SU-DHL-6 (cell line): Measurements from ENCODE around the gene ARFGEF2.

Source experiments
- H2AFZ ChIP-seq: fragments of 200-600 bp; sonication (generic); 2 replicates; pipeline ENCODE4 v1.6.1; 2014; ENCODE audit warnings: low read depth, mild to moderate bottlenecking, moderate library complexity, mixed read lengths, antibody characterized with exemption, low read length; ENCODE audit not compliant: severe bottlenecking
- H3F3A ChIP-seq: fragments of 200-600 bp; shearing (Covaris generic); 2 replicates; pipeline ENCODE4 v1.6.0; 2016; ENCODE audit warnings: antibody characterized with exemption, mild to moderate bottlenecking; ENCODE audit not compliant: insufficient read depth
- H3K27ac ChIP-seq: fragments of 200-600 bp; sonication (generic); 2 replicates; pipeline ENCODE4 v1.5.1; 2016; ENCODE audit warnings: low read depth, mild to moderate bottlenecking, low read length, moderate library complexity, mixed read lengths
- H3K27me3 ChIP-seq: fragments of 200-600 bp; sonication (generic), shearing (Covaris generic); 2 replicates; pipeline ENCODE4 v1.6.0; 2014; ENCODE audit warnings: mild to moderate bottlenecking, low read length
- H3K36me3 ChIP-seq: fragments of 200-600 bp; sonication (generic); 2 replicates; pipeline ENCODE4 v1.6.1; 2014; ENCODE audit warnings: mild to moderate bottlenecking, low read length, mixed read lengths
- H3K4me2 ChIP-seq: fragments of 300-600, 200-600 bp; shearing (Covaris generic), sonication (generic); 2 replicates; pipeline ENCODE4 v1.6.0; 2014; ENCODE audit warnings: low read length, low read depth, mild to moderate bottlenecking; ENCODE audit not compliant: poor library complexity, severe bottlenecking
- H3K4me3 ChIP-seq: fragments of 200-600 bp; sonication (generic); 2 replicates; pipeline ENCODE4 v1.5.1; 2014; ENCODE audit warnings: antibody characterized with exemption, low read length, mild to moderate bottlenecking, mixed read lengths; ENCODE audit not compliant: insufficient read depth, poor library complexity, severe bottlenecking
- H3K79me2 ChIP-seq: fragments of 200-600 bp; sonication (generic); 2 replicates; pipeline ENCODE4 v1.6.1; 2014; ENCODE audit warnings: mild to moderate bottlenecking, low read length, moderate library complexity; ENCODE audit not compliant: insufficient read depth
- H3K9ac ChIP-seq: fragments of 200-600 bp; sonication (generic); 2 replicates; pipeline ENCODE4 v1.7.0; 2014; ENCODE audit warnings: mild to moderate bottlenecking, low read length
- H3K9me2 ChIP-seq: fragments of 200-600 bp; sonication (generic); replicated peaks from 2 replicates; pipeline ENCODE4 v1.6.1; 2014; ENCODE audit warnings: low read length; ENCODE audit not compliant: insufficient read depth
- H3K9me3 ChIP-seq: fragments of 200-600 bp; sonication (generic); 2 replicates; pipeline ENCODE4 v1.6.1; 2014; ENCODE audit warnings: low read length, mixed read lengths; ENCODE audit not compliant: insufficient read depth
- H4K20me1 ChIP-seq: fragments of 200-600 bp; sonication (generic); 2 replicates; pipeline ENCODE4 v1.6.1; 2014; ENCODE audit warnings: low read depth, mild to moderate bottlenecking, antibody characterized with exemption, low read length, moderate library complexity, mixed read lengths
- CTCF ChIP-seq: fragments of 200-600 bp; sonication (generic); IDR thresholded peaks from one replicate; pipeline ENCODE4 v1.5.1; 2017; ENCODE audit warnings: antibody characterized with exemption, mild to moderate bottlenecking, low read length, moderate library complexity; ENCODE audit not compliant: insufficient read depth, poor library complexity, severe bottlenecking
- EZH2phosphoT487 ChIP-seq: fragments of 200-600 bp; sonication (generic), shearing (Covaris generic); conservative IDR thresholded peaks from 2 replicates; pipeline ENCODE4 v1.6.1; 2018; ENCODE audit warnings: mild to moderate bottlenecking, antibody characterized with exemption, low read length, moderate library complexity, mixed read lengths

ARFGEF2 gene

GRCh38 chr20:48912065-48912464 is 9.4 kb upstream of the ARFGEF2 start:
- no peak overlapping the region for H3K4me2 ChIP-seq
- H3K9me3 ChIP-seq, result no peaks in the 10 kb centered on the region
- no peaks in the 10 kb centered on the region for H3F3A ChIP-seq
- no peaks in the 10 kb centered on the region for H3K27me3 ChIP-seq
- TF ChIP-seq EZH2phosphoT487 (no peak), CTCF (no peak)
- no peaks in the 10 kb centered on the region for H3K79me2 ChIP-seq
- no peaks in the 10 kb centered on the region for H3K9me2 ChIP-seq
- H2AFZ ChIP-seq, result no peak overlapping the region
- H3K4me3 ChIP-seq, result no peak overlapping the region
- H3K27ac ChIP-seq, result no peak overlapping the region
- H3K36me3 ChIP-seq, result no peaks in the 10 kb centered on the region
- no peak overlapping the region for H3K9ac ChIP-seq
- no peaks in the 10 kb centered on the region for H4K20me1 ChIP-seq

GRCh38 chr20:48916699-48917098 is 4.8 kb upstream of the ARFGEF2 start:
- no peak overlapping the region for H2AFZ ChIP-seq
- H3K9me2 ChIP-seq, result no peaks in the 10 kb centered on the region
- H3K4me2 ChIP-seq, result no peak overlapping the region
- no peak overlapping the region for H3K4me3 ChIP-seq
- TF ChIP-seq EZH2phosphoT487, result no peak
- TF ChIP-seq CTCF, result no peak
- no peaks in the 10 kb centered on the region for H3K36me3 ChIP-seq
- H3K9ac ChIP-seq, result no peak overlapping the region
- H3K79me2 ChIP-seq, result no peaks in the 10 kb centered on the region
- no peaks in the 10 kb centered on the region for H3K9me3 ChIP-seq
- H4K20me1 ChIP-seq, result no peaks in the 10 kb centered on the region
- no peaks in the 10 kb centered on the region for H3F3A ChIP-seq
- H3K27ac ChIP-seq, result no peak overlapping the region
- no peaks in the 10 kb centered on the region for H3K27me3 ChIP-seq

- no peak for TF ChIP-seq CTCF
- no peaks in the 10 kb centered on the region for H4K20me1 ChIP-seq
- peaks cover 26% of the 10 kb centered on the region for H3K79me2 ChIP-seq
- no peak overlapping the region for H3K27ac ChIP-seq
- H3K9me2 ChIP-seq, result no peaks in the 10 kb centered on the region
- H3K9me3 ChIP-seq, result no peaks in the 10 kb centered on the region
- no peak overlapping the region for H2AFZ ChIP-seq
- H3K4me3 ChIP-seq, result no peak overlapping the region
- no peaks in the 10 kb centered on the region for H3K36me3 ChIP-seq
- no peak overlapping the region for H3K9ac ChIP-seq
- H3K4me2 ChIP-seq, result no peak overlapping the region
- H3K27me3 ChIP-seq, result no peaks in the 10 kb centered on the region
- peaks cover 9% of the 10 kb centered on the region for H3F3A ChIP-seq
Observed at GRCh38 chr20:48919336-48919881, 2.1 kb upstream of the ARFGEF2 start.
